ENCODE results near the gene RYR3.

DNA sequence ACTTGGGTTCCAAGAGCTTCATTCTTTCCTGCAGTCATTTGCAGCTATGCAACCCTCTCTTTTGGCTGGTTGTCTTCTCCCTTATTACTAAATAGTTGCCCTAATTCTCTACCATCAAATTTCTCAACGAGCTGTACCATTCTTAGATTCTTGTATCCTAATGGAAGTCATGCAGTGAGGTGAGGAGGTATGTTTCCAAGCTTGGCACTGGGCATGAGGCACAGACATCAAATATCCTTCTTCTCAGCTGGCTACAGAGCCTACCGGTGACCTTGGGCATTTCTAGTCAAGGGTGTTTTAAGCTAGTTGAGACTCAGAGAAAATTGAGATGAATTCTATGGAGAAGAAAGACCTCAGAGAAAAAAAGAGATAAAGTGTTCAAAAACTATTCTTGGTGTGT lies 166.1 kb downstream of the RYR3 start:
- TF ChIP-seq POLR2A (IDR thresholded peaks at IDR 0.05) = no peak
- no peak for TF ChIP-seq CTCF (IDR thresholded peaks at IDR 0.05)
